OCI-LY7 (cell line): ENCODE measurements around the gene ACOT11. TPM values are rescaled to one million over a fixed set of nuclear protein-coding genes. Genes with fewer than 3 reads are reported as not detected.

Experiments used
- BruUV-seq: library from RNA; stranded (reverse); fragments of 400-500 nt; replicated peaks from 2 replicates; lab custom pipeline; 2021; lab: Mats Ljungman, UMichigan
- CTCF ChIA-PET: fragments of 300-600 bp; sonication (Branson Sonifier 250); formaldehyde crosslinking; loops from one replicate; lab custom pipeline; 2022; ENCODE audit warnings: antibody characterized with exemption; ENCODE audit not compliant: unreplicated experiment; lab: Charles Lee
- POLR2A ChIA-PET: fragments of 300-600 bp; sonication (Branson Sonifier 250); formaldehyde crosslinking; loops from one replicate; lab custom pipeline; 2022; ENCODE audit warnings: antibody characterized with exemption; lab: Charles Lee
- DNase-seq: peaks from one replicate; pipeline ENCODE4 v3.0.0-alpha.2; 2015; ENCODE audit warnings: low spot score
- H2AFZ ChIP-seq: fragments of 200-600 bp; sonication (generic), shearing (Covaris generic); 2 replicates; pipeline ENCODE4 v1.6.1; 2014; ENCODE audit warnings: mild to moderate bottlenecking, antibody characterized with exemption, low read length, moderate library complexity
- H3K27ac ChIP-seq: fragments of 200-600 bp; sonication (generic); 2 replicates; pipeline ENCODE4 v1.5.1; 2014; ENCODE audit warnings: mixed run types, low read depth, mild to moderate bottlenecking, moderate library complexity, low read length, inconsistent platforms; ENCODE audit not compliant: poor library complexity, severe bottlenecking
- H3K36me3 ChIP-seq: fragments of 200-600 bp; sonication (generic); 2 replicates; pipeline ENCODE4 v1.6.1; 2014; ENCODE audit warnings: mild to moderate bottlenecking, antibody characterized with exemption, low read length, moderate library complexity, mixed read lengths; ENCODE audit not compliant: insufficient read depth
- H3K4me1 ChIP-seq: fragments of 200-600 bp; sonication (generic); 2 replicates; pipeline ENCODE4 v1.5.1; 2014; ENCODE audit warnings: mild to moderate bottlenecking, low read length; ENCODE audit not compliant: insufficient read depth, poor library complexity, severe bottlenecking
- H3K4me2 ChIP-seq: fragments of 200-600 bp; sonication (generic); 2 replicates; pipeline ENCODE4 v1.6.1; 2014; ENCODE audit warnings: mild to moderate bottlenecking, low read length
- H3K4me3 ChIP-seq: fragments of 200-600 bp; sonication (generic); 2 replicates; pipeline ENCODE4 v1.5.1; 2014; ENCODE audit warnings: mild to moderate bottlenecking, low read depth, low read length; ENCODE audit not compliant: poor library complexity, severe bottlenecking
- H3K79me2 ChIP-seq: fragments of 200-600 bp; sonication (generic); 2 replicates; pipeline ENCODE4 v1.6.1; 2016; ENCODE audit warnings: low read depth, mild to moderate bottlenecking, low read length, moderate library complexity, mixed read lengths; ENCODE audit not compliant: insufficient read depth
- H3K9me2 ChIP-seq: fragments of 200-600 bp; sonication (generic); 2 replicates; pipeline ENCODE4 v1.6.1; 2016; ENCODE audit warnings: mild to moderate bottlenecking, low read length, mixed read lengths; ENCODE audit not compliant: insufficient read depth
- H3K9me3 ChIP-seq: fragments of 200-600 bp; sonication (generic); 2 replicates; pipeline ENCODE4 v1.6.1; 2014; ENCODE audit warnings: mild to moderate bottlenecking, mixed run types, low read length, mixed read lengths
- H4K20me1 ChIP-seq: fragments of 200-600 bp; sonication (generic); 2 replicates; pipeline ENCODE4 v1.6.1; 2014; ENCODE audit warnings: mild to moderate bottlenecking, antibody characterized with exemption, low read length, moderate library complexity, mixed read lengths; ENCODE audit not compliant: insufficient read depth
- CTCF ChIP-seq: fragments of 200-600 bp; sonication (generic); conservative IDR thresholded peaks from 2 replicates; pipeline ENCODE4 v1.5.1; 2014; ENCODE audit warnings: mild to moderate bottlenecking, antibody characterized with exemption, low read length, moderate library complexity, mixed read lengths
- EZH2phosphoT487 ChIP-seq: fragments of 200-600 bp; sonication (generic); IDR thresholded peaks from 2 replicates; pipeline ENCODE4 v1.6.1; 2018; ENCODE audit warnings: low read depth, borderline replicate concordance, mild to moderate bottlenecking, mixed run types, antibody characterized with exemption, low read length, moderate library complexity, mixed read lengths
- intact Hi-C: fragments of 100-400 bp; cut with micrococcal nuclease; formaldehyde crosslinking; loops from one replicate; pipeline ENCODE4 v1.10.0; 2022; ENCODE audit not compliant: unreplicated experiment
- total RNA-seq, 2 experiments: library from RNA; depleted of rRNA in 1 of 2; stranded (reverse); fragments of >200 nt in 1 of 2; shearing (Covaris generic) in 1 of 2; gene quantifications; 2 replicates each; pipeline ENCODE4 v1.2.3, GENCODE V29; 2014 to 2022

The ACOT11 gene
- total RNA-seq, 2 experiments from 2014 or later: not detected

DNA sequence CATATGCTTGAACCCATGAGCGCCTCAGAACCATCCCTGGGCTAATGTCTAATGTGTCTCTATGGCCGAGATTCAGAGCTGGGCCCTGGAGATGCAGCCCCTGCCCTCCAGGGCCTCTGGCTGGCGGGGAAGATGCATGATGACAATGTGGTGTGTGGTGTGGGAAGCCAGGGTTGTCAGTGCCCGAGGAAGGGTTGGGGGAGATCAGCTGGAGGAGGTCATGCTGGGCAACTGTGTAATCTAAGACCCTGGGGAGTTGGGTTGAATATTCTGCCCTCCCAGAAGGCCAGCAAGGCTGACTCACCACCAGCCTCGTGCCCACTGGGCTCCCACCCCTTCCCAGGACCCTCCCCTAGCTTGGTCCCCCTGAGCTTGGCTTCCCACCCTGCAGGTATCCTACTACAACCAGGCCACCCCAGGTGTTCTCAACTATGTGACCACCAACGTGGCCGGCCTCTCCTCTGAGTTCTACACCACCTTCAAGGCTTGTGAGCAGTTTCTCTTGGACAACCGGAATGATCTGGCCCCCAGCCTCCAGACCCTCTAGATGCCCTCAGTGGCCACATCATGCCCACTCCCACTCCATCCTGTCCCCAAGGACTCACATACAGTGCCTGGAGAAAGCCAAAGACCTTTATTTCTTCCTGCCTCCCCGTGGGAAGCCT lies 60.7 kb downstream of the ACOT11 start:
- H3K36me3 ChIP-seq: no peaks in the 10 kb centered on the region
- ChIA-PET POLR2A (no interaction called here), CTCF (interaction anchor here (0.6 kb wide), 2 partner anchors 13 to 760 kb away, joined by 3 to 4 read pairs; no protein-coding TSS in a partner anchor)
- H3K4me3 ChIP-seq: no peak overlapping the region
- H4K20me1 ChIP-seq: no peaks in the 10 kb centered on the region
- no peak overlapping the region for H3K27ac ChIP-seq
- no peak for DNase-seq
- no peaks in the 10 kb centered on the region for H3K9me2 ChIP-seq
- H3K9me3 ChIP-seq: no peaks in the 10 kb centered on the region
- BruUV-seq: no TSS peak
- H2AFZ ChIP-seq: no peak overlapping the region
- H3K79me2 ChIP-seq: no peaks in the 10 kb centered on the region
- peaks cover 10% of the 10 kb centered on the region for H3K4me1 ChIP-seq
- intact Hi-C loops: no loop called here
- H3K4me2 ChIP-seq: no peak overlapping the region
- TF ChIP-seq EZH2phosphoT487 (no peak), CTCF (no peak)

GRCh38 chr1:54609301-54609921 lies 61.4 kb downstream of the ACOT11 start:
- POLR2A ChIA-PET: no interaction called here
- H3K4me1 ChIP-seq: peaks cover 7% of the 10 kb centered on the region

More at GRCh38 chr1:54609301-54609921, 61.4 kb downstream of the ACOT11 start:
- TF ChIP-seq CTCF: no peak
- TF ChIP-seq EZH2phosphoT487: no peak
- Histone ChIP-seq H3K36me3 (no peaks in the 10 kb centered on the region), H3K4me2 (no peak overlapping the region), H3K79me2 (no peaks in the 10 kb centered on the region), H3K9me2 (no peaks in the 10 kb centered on the region), H4K20me1 (no peaks in the 10 kb centered on the region), H2AFZ (no peak overlapping the region), H3K27ac (no peak overlapping the region), H3K9me3 (no peaks in the 10 kb centered on the region), H3K4me3 (no peak overlapping the region)
- no TSS peak for BruUV-seq
- intact Hi-C loops: no loop called here
- no peak for DNase-seq
- CTCF ChIA-PET: interaction anchor here (0.6 kb wide), 1 partner anchor 761 kb away, joined by 4 read pairs; no protein-coding TSS in a partner anchor
